GM20000 (cell line): ENCODE data around the gene NAA30.

Experiments
- DNase-seq: peaks from one replicate; pipeline ENCODE4 v3.0.0; 2012; ENCODE audit warnings: low spot score
- TF ChIP-seq, protein P1 (sequence below): IDR thresholded peaks from 2 replicates; pipeline ENCODE4 v1.5.1; 2012; ENCODE audit warnings: mild to moderate bottlenecking, control low read depth; ENCODE audit errors: extremely low read depth, missing control alignments

Gene NAA30

DNA sequence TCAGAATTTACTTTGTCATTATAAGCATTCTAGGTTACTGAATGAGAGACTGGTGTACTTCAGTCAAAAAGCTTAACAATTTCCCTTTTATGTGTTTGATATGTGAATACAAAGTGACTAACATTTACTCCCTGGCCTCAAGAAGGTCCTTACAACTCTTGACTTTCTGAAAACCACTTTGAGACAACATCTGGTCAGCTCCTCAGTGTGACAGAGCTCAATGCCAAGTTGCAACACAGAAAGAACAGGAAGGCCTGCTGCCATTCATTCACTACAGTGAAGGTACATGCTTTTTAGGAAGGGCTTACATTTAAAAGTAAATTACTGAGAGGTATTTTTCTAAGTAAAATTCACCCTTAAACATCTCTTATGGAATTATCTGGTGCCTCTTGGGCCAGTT, 2.3 kb upstream of the NAA30 start:
- TF ChIP-seq, protein P1, sequence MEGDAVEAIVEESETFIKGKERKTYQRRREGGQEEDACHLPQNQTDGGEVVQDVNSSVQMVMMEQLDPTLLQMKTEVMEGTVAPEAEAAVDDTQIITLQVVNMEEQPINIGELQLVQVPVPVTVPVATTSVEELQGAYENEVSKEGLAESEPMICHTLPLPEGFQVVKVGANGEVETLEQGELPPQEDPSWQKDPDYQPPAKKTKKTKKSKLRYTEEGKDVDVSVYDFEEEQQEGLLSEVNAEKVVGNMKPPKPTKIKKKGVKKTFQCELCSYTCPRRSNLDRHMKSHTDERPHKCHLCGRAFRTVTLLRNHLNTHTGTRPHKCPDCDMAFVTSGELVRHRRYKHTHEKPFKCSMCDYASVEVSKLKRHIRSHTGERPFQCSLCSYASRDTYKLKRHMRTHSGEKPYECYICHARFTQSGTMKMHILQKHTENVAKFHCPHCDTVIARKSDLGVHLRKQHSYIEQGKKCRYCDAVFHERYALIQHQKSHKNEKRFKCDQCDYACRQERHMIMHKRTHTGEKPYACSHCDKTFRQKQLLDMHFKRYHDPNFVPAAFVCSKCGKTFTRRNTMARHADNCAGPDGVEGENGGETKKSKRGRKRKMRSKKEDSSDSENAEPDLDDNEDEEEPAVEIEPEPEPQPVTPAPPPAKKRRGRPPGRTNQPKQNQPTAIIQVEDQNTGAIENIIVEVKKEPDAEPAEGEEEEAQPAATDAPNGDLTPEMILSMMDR: no peak
- no peak for DNase-seq

GRCh38 chr14:57389646-57390036, 745 bp upstream of the NAA30 start:
- DNase-seq: no peak
- TF ChIP-seq, protein P1: no peak

- DNase-seq: peak; percentile 64
- TF ChIP-seq, protein P1: no peak
Measured at GRCh38 chr14:57390806-57391516, 575 bp downstream of the NAA30 start.

- no peak for DNase-seq
- TF ChIP-seq, protein P1: no peak
Measured at GRCh38 chr14:57391517-57392195, 1.3 kb downstream of the NAA30 start.

DNA sequence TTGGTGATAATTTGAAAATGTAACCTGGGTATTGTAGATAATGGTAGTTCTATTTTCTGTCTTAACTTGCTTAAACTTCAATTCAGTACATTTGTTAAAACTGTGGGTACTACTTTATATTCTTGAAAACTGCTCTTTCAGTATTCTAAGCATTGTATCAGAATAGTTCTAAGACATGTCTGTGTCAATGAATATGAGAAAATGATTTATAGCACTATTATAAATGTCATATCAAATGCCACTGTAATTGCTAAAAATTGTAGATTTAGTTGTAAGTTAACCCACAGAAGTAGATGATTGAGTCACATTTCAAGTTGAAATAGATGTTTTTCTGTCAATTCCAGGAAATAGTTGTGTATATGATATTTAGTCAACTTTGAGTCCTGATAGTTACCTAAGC, 2.4 kb downstream of the NAA30 start:
- TF ChIP-seq, protein P1: no peak
- no peak for DNase-seq

GRCh38 chr14:57400556-57401494, 10.4 kb downstream of the NAA30 start:
- TF ChIP-seq, protein P1: no peak
- no peak for DNase-seq
